Stomach (tissue), 4 donors: ENCODE measurements around the gene EIF4G3.

Source experiments
- CTCF ChIP-seq, 7 experiments: fragments of 450-650 bp in 4 of 7; fragments of 200-600 bp in 3 of 7; sonication (generic) in 3 of 7; IDR thresholded peaks; one replicate each; pipeline ENCODE4 v1.5.1; 2016 to 2019; ENCODE audit warnings: antibody characterized with exemption in 7 of 7, control low read depth in 2 of 7, mild to moderate bottlenecking in 1 of 7
- POLR2A ChIP-seq, 4 donors: fragments of 450-650 bp; IDR thresholded peaks; one replicate each; pipeline ENCODE4 v1.6.1; 2016; ENCODE audit warnings: antibody characterized with exemption in 4 of 4, control low read depth in 2 of 4, mild to moderate bottlenecking in 1 of 4, moderate library complexity in 1 of 4
- POLR2AphosphoS5 ChIP-seq, 3 donors: sonication (generic); formaldehyde crosslinking; IDR thresholded peaks; one replicate each; pipeline ENCODE4 v1.6.1; 2016; ENCODE audit warnings: antibody characterized with exemption in 3 of 3

GRCh38 chr1:21051177-21051825, 125.4 kb downstream of the EIF4G3 start:
- TF ChIP-seq CTCF (IDR thresholded peaks at IDR 0.05) (no peak), POLR2A (IDR thresholded peaks at IDR 0.05) (no peak), POLR2AphosphoS5 (IDR thresholded peaks at IDR 0.05) (no peak)
